Osteoblast (primary cell): Measurements from ENCODE around the gene IL19. TPM values are rescaled to one million over a fixed set of nuclear protein-coding genes. Genes with fewer than 3 reads are reported as not detected.

Experiments used
- DNase-seq: peaks from one replicate; pipeline ENCODE4 v3.0.0; 2011; ENCODE audit warnings: low spot score, mixed read lengths; ENCODE audit not compliant: insufficient read length; ENCODE audit errors: missing footprints
- H2AFZ ChIP-seq: 2 replicates; pipeline ENCODE4 v1.6.0; 2011; ENCODE audit warnings: mild to moderate bottlenecking, low read length
- H3K27ac ChIP-seq: 2 replicates; pipeline ENCODE4 v1.5.1; 2011; ENCODE audit warnings: mild to moderate bottlenecking, low read depth, low read length, moderate library complexity
- H3K27me3 ChIP-seq: 2 replicates; pipeline ENCODE4 v1.6.0; 2012; ENCODE audit warnings: mild to moderate bottlenecking, control low read depth, inconsistent platforms, low read length, moderate library complexity; ENCODE audit not compliant: insufficient read depth
- H3K36me3 ChIP-seq: 2 replicates; pipeline ENCODE4 v1.5.1; 2011; ENCODE audit warnings: mild to moderate bottlenecking, low read length, control low read depth, moderate library complexity; ENCODE audit not compliant: insufficient read depth
- H3K4me1 ChIP-seq: 2 replicates; pipeline ENCODE4 v1.5.1; 2011; ENCODE audit warnings: mild to moderate bottlenecking, low read length, control low read depth, moderate library complexity; ENCODE audit not compliant: insufficient read depth
- H3K4me2 ChIP-seq: 2 replicates; pipeline ENCODE4 v1.6.0; 2011; ENCODE audit warnings: mild to moderate bottlenecking, low read length; ENCODE audit not compliant: insufficient read depth
- H3K4me3 ChIP-seq: fragments of 200-600 bp; sonication (generic); 3 replicates; pipeline ENCODE4 v1.5.1; 2012; ENCODE audit warnings: mild to moderate bottlenecking, low read length, inconsistent platforms; ENCODE audit not compliant: insufficient read depth
- H3K79me2 ChIP-seq: 2 replicates; pipeline ENCODE4 v1.6.0; 2012; ENCODE audit warnings: mild to moderate bottlenecking, low read length, control low read depth, inconsistent platforms; ENCODE audit not compliant: insufficient read depth
- H3K9me3 ChIP-seq: 2 replicates; pipeline ENCODE4 v1.5.1; 2011; ENCODE audit warnings: low read depth, low read length, control low read depth
- H4K20me1 ChIP-seq: 2 replicates; pipeline ENCODE4 v1.6.0; 2012; ENCODE audit warnings: mild to moderate bottlenecking, low read length, control low read depth; ENCODE audit not compliant: insufficient read depth
- total RNA-seq: library from RNA; depleted of rRNA; stranded (reverse); fragments of >200 nt; gene quantifications from 2 replicates; pipeline ENCODE4 v1.2.3, GENCODE V29; 2012
- TF ChIP-seq, protein P1 (sequence below): IDR thresholded peaks from 2 replicates; pipeline ENCODE4 v1.5.1; 2011; ENCODE audit warnings: mild to moderate bottlenecking, low read depth, low read length, moderate library complexity; ENCODE audit errors: extremely low read depth

IL19 gene
- total RNA-seq, 1 donor, result not detected

DNA sequence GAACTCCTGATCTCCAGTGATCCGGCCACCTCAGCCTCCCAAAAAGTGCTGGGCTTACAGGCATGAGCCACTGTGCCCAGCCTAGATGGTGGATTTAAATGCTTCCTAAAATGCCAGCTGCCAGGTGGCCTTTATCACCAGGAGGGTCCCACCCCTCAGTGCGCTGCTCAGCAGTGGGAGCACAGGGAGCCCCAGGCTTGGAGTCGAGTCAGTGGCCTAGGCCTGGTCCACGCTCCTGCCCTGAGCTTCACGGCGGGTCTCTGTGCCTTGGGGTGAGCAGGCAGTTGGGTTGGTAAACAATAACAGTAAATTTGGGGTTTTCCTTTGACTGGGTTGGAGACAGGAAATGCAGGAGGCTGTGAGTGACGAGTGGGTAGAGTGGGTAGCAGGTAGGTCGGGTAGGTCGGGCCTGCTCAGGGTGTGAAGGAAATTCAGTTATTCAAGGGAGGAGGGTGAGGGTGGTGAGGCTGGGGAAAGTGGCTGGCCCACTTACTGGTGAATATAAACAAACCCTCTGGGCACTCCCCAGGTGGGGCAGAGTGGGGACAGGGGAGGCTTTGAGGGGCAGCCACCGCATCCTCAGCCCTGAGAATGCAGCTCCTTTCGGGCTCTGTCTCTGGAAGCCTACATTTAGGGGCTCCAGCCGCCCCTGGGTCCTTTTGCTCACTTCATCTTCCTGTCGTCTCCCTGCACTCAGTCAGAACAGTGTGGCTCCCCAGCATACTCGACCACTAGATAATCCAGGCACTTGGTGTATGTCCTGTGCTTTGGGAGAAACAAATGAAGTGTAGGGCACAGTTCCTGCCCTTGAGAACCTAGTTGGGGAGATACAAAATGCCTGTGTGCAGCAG, 33.5 kb upstream of the IL19 start:
- Histone ChIP-seq H4K20me1 (peaks cover 36% of the 10 kb centered on the region), H3K4me3 (no peak overlapping the region), H3K4me2 (no peak overlapping the region), H3K4me1 (peaks cover 14% of the 10 kb centered on the region), H2AFZ (no peak overlapping the region), H3K79me2 (no peaks in the 10 kb centered on the region), H3K9me3 (no peaks in the 10 kb centered on the region), H3K36me3 (peaks cover 34% of the 10 kb centered on the region), H3K27me3 (no peaks in the 10 kb centered on the region), H3K27ac (no peak overlapping the region)
- TF ChIP-seq, protein P1, sequence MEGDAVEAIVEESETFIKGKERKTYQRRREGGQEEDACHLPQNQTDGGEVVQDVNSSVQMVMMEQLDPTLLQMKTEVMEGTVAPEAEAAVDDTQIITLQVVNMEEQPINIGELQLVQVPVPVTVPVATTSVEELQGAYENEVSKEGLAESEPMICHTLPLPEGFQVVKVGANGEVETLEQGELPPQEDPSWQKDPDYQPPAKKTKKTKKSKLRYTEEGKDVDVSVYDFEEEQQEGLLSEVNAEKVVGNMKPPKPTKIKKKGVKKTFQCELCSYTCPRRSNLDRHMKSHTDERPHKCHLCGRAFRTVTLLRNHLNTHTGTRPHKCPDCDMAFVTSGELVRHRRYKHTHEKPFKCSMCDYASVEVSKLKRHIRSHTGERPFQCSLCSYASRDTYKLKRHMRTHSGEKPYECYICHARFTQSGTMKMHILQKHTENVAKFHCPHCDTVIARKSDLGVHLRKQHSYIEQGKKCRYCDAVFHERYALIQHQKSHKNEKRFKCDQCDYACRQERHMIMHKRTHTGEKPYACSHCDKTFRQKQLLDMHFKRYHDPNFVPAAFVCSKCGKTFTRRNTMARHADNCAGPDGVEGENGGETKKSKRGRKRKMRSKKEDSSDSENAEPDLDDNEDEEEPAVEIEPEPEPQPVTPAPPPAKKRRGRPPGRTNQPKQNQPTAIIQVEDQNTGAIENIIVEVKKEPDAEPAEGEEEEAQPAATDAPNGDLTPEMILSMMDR, result no peak
- DNase-seq, result no peak

DNA sequence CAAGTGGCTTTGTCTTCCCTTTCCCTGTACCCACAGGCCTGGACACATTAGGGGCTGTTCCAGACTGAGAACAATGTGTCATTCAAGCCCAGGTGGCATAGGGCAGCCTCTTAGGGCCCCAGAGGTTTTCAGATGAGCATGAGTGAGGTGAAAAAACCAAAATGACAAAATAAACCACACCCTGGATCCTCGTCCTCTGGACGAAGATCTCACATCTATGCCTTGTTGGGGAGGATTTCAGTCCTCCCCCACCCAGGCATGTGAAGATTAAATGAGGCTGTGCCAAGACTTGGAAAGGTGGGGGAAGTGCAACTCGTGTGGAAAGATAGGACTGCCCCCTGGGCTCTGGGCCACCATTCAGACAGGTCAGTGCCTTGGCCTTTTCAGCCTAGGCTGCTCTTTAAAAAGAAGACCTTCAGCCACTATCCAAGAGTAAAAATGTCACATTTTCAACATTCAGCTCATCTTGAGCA, 32.8 kb upstream of the IL19 start:
- no peak for DNase-seq
- TF ChIP-seq, protein P1, result no peak
- Histone ChIP-seq H3K4me2 (no peak overlapping the region), H3K36me3 (peaks cover 28% of the 10 kb centered on the region), H3K9me3 (no peaks in the 10 kb centered on the region), H3K27me3 (no peaks in the 10 kb centered on the region), H2AFZ (no peak overlapping the region), H3K4me3 (no peak overlapping the region), H4K20me1 (peaks cover 35% of the 10 kb centered on the region), H3K27ac (no peak overlapping the region), H3K4me1 (peaks cover 14% of the 10 kb centered on the region), H3K79me2 (no peaks in the 10 kb centered on the region)

DNA sequence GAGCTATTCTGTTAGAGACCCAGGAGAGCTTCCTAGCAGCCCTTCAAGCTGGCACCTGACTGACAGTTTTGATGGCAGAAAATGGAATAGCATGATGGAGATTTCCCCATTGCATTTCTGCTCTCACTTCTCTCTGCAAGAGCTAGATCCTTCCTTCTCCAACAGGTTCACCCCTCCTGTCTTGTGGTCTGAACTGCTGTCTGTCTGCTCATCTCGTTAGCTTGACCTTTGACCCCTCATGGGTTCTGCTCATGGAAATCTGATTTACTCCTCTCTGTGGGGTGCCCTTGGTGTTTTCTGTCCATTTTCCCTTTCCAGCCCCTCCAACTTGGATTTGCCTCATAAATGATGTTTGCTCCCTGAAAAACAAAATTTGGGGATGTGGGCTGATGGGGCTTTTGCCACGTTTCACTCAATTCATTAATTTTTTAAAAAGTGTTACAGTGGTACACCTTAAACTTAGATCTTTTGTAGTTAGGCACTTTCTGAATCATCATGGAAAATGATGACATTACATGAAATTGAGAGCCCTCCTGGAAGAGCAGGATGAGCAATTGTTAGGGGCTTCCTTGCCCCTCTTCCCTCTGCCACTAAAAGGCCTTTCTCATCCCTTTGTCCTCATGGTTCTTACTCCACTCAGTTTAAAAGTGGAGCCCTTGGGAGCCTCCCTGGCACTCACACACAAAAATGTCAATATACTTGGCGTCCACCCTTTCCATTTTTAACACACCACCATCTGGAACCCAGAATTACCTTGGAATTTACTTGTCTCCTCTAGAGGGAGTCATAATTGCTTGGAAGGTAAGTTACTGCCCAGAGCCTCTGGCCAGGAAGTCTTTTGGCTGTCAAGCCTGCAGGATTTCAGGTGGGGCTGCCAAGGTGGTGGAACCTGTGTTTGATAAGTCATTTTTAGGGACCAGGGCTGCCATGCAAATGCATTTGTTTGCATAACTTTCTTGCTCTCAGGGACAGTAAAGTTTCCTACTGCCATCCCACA, 31.9 kb upstream of the IL19 start:
- Histone ChIP-seq H3K27ac (no peak overlapping the region), H2AFZ (no peak overlapping the region), H3K4me1 (peaks cover 14% of the 10 kb centered on the region), H3K4me3 (no peak overlapping the region), H4K20me1 (peaks cover 30% of the 10 kb centered on the region), H3K27me3 (no peaks in the 10 kb centered on the region), H3K4me2 (no peak overlapping the region), H3K36me3 (peaks cover 23% of the 10 kb centered on the region), H3K79me2 (no peaks in the 10 kb centered on the region), H3K9me3 (no peaks in the 10 kb centered on the region)
- DNase-seq, result no peak
- TF ChIP-seq, protein P1, result peak; percentile 40
